GM18873 (cell line): ENCODE data around the gene GREM2.

Source experiments
- ATAC-seq: cut with Tn5 transposase; IDR thresholded peaks from one replicate; pipeline ENCODE4 v1.9.1; 2021; ENCODE audit warnings: mild to moderate bottlenecking, moderate library complexity, moderate number of reproducible peaks; ENCODE audit not compliant: unreplicated experiment, low FRiP score

GREM2 gene

GRCh38 chr1:240503558-240503957 is 108.4 kb downstream of the GREM2 start:
- no peak for ATAC-seq

DNA sequence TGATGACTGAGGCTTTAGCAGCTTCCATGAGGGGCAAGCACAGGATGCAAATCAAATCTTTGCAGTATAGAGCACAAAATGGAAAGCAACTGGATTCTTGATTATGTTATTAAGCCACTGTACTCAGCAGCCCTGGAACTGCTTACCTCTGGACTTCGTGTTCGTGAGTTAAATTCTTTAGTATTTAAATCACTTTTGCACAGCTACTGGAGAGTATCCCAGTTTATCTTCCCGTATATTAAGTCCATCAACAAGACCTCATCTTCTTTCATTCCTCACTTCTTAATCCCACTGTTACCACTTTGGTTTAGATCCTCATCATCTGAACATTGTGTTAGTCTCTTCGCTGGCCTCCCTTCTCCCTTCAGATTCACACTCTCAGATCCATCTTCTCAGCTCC is 108.9 kb downstream of the GREM2 start:
- no peak for ATAC-seq

- ATAC-seq = no peak
Observed at GRCh38 chr1:240501115-240501514, 110.8 kb downstream of the GREM2 start.

- no peak for ATAC-seq
Observed at GRCh38 chr1:240500647-240501046, 111.3 kb downstream of the GREM2 start.

- no peak for ATAC-seq
Observed at GRCh38 chr1:240499012-240499411, 112.9 kb downstream of the GREM2 start.

- no peak for ATAC-seq
Observed at GRCh38 chr1:240498335-240498734, 113.6 kb downstream of the GREM2 start.

GRCh38 chr1:240497908-240498307 is 114.0 kb downstream of the GREM2 start:
- ATAC-seq = no peak

GRCh38 chr1:240496941-240497340 is 115.0 kb downstream of the GREM2 start:
- no peak for ATAC-seq

DNA sequence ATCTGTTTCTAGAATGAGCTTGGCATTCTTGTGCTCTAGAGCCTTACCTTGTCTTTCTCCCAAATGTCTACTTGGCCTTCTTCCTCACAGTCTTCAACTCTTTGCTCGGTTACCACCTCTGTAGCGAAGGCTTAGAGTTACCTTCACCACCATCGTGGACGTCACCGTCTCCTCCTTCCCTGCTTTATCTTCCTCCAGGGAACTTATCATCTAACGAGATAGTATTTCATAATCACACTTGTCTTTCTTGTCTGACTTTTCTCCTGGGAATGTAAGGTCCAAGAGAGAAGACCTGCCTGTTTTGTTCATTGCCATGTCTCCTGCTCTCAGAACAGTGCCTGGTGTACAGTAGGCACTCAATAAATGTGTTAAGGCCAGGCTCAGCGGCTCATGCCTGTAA is 115.6 kb downstream of the GREM2 start:
- ATAC-seq = no peak

DNA sequence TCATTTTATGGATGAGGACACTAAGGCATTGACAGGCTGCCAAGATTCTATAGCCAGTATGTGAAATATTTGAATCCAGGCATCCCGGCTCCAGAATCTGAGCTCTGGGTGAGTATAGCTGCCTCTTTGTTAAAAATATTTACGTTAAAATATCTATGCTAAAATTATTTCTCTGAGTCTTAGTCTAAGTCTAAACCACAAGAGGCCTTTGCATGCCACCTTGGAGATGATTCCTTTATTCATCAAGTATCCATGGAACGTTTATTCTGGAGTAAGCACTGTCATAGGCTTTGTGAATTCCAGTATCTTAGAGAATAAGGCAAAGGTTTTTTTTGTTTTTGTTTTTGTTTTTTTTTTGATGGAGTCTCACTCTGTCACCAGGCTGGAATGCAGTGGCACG is 116.4 kb downstream of the GREM2 start:
- no peak for ATAC-seq

- ATAC-seq = no peak
Observed at GRCh38 chr1:240492832-240493440, 119.0 kb downstream of the GREM2 start.

GRCh38 chr1:240491796-240492195 is 120.2 kb downstream of the GREM2 start:
- no peak for ATAC-seq

GRCh38 chr1:240491156-240491555 is 120.8 kb downstream of the GREM2 start:
- ATAC-seq = no peak

GRCh38 chr1:240487493-240487892 is 124.5 kb downstream of the GREM2 start:
- ATAC-seq = no peak

DNA sequence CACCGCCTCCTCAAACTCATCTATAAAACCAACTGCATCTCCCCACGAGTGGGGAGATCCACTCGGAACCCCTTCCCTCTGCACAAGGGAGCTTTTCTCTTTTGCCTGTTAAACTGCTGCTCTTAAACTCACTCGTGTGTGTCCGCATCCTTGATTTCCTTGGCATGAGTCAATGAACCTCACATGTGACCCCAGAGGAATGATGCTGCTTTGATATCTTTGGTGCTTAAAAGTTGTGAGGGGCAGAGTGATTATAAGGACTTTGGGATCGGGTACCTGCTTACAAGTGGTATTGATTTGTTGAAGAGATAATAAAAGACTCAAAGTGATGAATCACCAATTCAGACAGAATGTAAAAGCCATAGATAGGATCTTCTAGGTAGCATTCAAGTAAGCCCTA is 125.3 kb downstream of the GREM2 start:
- ATAC-seq = no peak

DNA sequence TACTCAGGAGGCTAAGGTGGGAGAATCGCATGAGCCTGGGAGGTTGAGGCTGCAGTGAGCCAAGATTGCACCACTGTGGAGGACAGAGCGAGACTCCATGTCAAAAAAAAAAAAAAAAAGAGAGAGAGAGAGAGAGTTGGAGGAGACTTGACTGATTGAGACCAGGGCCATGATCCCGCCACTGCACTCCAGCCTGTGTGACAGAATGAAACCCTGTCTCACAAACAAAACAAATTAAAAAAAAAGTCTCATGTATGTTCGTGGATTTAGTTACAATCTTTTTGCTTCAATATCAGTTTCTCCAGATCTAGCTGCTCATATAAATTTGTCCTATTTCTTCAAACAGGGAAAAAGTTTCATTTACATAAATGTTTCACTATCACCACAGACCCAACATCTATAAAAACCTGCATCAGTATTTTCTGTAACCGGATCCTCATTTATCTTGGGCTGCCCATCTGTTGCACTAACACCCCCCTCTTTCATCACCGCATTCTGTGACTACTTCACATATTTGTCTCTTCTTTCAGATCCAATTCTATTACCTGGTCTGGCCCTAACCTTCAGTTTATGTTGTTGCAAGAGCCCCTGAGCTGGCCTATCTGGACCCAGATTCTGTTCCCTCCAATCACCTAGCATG is 127.0 kb downstream of the GREM2 start:
- no peak for ATAC-seq

GRCh38 chr1:240478536-240478935 is 133.4 kb downstream of the GREM2 start:
- ATAC-seq = no peak

- ATAC-seq = no peak
Observed at GRCh38 chr1:240475832-240476231, 136.1 kb downstream of the GREM2 start.

- ATAC-seq = no peak
Observed at GRCh38 chr1:240474133-240474614, 137.8 kb downstream of the GREM2 start.

DNA sequence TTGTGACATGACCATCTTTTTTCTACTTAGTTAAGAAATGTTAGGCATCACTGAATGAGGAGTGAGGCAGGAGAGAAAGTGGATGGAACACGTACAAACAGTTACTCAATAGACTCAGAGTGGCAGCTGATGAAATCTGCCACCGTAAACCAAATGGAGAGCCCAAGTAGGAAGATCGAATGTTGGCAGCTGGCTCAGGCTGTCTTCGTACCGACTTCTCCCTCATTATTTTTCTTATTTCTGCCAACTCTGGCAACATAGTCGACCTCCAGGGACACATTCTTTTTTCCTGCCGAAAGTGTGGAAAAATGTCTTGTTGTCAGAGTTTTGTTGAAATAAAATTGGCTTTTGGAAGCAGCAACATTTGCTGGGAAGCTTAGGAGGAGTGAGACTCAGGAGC is 143.3 kb downstream of the GREM2 start:
- no peak for ATAC-seq

DNA sequence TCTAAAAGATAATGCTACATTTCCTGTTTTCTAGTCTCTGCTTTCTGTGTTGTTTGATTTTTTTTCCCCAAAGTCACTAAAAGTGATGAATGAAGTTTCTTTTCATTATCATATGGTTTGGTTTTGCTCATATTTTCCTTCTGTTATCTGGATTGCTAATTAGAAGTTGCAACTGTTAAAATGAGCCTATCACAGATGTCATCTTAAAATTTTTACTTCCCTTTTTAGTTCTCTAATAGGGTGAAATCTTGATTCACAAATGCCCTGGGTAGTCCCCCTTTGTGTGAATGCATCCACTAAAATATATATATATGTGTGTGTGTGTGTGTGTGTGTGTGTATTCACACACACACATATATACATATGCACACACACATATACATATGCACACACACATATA is 144.1 kb downstream of the GREM2 start:
- ATAC-seq = no peak

GRCh38 chr1:240466509-240466908 is 145.4 kb downstream of the GREM2 start:
- ATAC-seq = no peak
